Coronary artery (tissue), 2 donors: Measurements from ENCODE around the gene BZW1.

Experiments used
- DNase-seq: peaks from one replicate; pipeline ENCODE4 v3.0.0-alpha.2; 2017; ENCODE audit warnings: low spot score
- H3K27ac ChIP-seq, 2 donors: fragments of 200-600 bp; sonication (generic); one replicate each; pipeline ENCODE4 v1.5.1; 2016 to 2019
- H3K4me3 ChIP-seq: fragments of 200-600 bp; sonication (generic); 2 replicates; pipeline ENCODE4 v1.5.1; 2016; ENCODE audit warnings: mild to moderate bottlenecking, moderate library complexity
- TF ChIP-seq, protein P1 (sequence below): fragments of 200-600 bp; sonication (generic); IDR thresholded peaks from one replicate; pipeline ENCODE4 v1.5.1; 2019; ENCODE audit warnings: antibody characterized with exemption

The BZW1 gene

DNA sequence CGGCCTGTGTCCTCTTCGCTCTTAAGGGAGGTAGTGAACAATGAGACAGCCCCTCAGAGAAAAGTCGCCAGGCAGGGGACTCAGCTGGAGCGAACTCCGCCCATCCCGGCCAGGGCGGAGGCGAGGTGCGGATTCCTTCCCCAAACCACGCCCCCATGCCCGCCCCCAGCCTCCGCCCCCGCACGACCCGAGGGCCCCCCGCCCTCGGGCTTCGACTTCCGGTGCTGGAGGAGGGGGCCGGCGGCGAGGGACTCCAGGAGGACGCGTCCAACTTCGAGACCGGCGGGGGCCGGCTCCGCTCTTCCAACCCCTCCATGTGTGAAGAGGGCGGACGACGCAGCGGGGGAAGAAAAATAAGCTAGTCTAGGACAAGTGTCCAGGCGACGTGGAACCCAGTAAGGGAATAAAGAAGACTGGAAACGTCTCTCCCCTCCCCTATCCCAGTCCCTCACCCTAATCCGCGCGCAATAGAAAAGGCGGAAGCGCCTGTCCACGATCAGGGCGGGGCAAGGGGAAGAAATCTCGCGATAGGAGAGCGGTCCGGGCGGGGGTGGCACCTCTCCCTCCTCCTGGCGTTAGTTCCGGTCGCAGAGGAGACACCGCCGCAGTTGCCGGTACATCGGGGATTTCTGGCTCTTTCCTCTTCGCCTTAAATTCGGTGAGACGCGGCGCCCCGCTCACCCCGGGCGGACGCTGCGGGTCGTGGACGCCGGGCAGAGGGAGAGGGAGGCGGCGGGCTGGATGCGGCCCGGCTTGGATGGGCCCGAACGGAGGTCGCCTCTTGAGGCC, at the start of gene BZW1:
BZW1 (plus strand) TSS at position 578 of the 789 bp plus-strand sequence. CDS start 1,308 bp downstream, outside the sequence.
- Histone ChIP-seq H3K4me3 (peak within 1 kb of the TSS; percentile 98), H3K27ac (peak within 1 kb of the TSS; percentile 97 to 98)
- TF ChIP-seq, protein P1, sequence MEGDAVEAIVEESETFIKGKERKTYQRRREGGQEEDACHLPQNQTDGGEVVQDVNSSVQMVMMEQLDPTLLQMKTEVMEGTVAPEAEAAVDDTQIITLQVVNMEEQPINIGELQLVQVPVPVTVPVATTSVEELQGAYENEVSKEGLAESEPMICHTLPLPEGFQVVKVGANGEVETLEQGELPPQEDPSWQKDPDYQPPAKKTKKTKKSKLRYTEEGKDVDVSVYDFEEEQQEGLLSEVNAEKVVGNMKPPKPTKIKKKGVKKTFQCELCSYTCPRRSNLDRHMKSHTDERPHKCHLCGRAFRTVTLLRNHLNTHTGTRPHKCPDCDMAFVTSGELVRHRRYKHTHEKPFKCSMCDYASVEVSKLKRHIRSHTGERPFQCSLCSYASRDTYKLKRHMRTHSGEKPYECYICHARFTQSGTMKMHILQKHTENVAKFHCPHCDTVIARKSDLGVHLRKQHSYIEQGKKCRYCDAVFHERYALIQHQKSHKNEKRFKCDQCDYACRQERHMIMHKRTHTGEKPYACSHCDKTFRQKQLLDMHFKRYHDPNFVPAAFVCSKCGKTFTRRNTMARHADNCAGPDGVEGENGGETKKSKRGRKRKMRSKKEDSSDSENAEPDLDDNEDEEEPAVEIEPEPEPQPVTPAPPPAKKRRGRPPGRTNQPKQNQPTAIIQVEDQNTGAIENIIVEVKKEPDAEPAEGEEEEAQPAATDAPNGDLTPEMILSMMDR, result no peak
- DNase-seq, result peak; percentile 97

DNA sequence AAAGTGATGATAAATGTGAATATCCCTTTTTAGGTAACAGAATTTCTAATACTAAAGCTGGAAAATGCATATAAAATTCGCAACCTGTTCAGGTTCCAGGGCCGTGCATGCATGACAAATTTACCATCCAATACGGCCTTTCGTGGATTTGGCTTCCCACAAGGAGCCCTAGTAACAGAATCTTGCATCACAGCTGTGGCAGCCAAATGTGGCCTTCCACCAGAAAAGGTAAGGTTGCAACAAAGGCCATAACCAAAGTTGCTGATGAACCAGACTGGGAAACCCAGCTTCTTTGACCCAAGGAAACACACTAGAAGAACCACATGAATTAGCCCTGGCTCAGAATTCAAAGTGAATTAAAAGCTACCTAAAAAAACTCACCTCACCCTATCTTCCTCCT, 49.6 kb upstream of the BZW1 start:
- no peak for DNase-seq
- H3K27ac ChIP-seq, result no peak overlapping the region
- TF ChIP-seq, protein P1, result no peak
- H3K4me3 ChIP-seq, result no peak overlapping the region

DNA sequence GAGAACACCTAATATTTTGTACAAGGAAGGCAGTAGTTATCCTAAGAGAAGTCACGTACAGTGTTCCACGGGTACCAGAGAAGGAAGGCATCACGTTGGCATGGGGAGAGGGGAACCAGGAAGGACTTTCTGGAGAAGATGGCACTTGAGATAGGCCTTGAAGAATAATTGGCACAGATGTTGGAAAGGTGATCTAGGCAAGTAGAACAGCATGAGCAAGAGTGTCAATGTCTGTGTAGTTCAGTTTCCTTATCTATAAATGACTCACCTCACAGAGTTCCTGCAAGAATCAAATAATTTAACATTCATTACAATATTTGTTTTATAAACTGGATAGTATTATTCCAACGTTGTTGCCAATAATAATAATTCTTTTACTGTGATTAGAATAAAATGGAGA, 48.3 kb upstream of the BZW1 start:
- TF ChIP-seq, protein P1, result no peak
- DNase-seq, result no peak
- Histone ChIP-seq H3K4me3 (no peak overlapping the region), H3K27ac (no peak overlapping the region)

DNA sequence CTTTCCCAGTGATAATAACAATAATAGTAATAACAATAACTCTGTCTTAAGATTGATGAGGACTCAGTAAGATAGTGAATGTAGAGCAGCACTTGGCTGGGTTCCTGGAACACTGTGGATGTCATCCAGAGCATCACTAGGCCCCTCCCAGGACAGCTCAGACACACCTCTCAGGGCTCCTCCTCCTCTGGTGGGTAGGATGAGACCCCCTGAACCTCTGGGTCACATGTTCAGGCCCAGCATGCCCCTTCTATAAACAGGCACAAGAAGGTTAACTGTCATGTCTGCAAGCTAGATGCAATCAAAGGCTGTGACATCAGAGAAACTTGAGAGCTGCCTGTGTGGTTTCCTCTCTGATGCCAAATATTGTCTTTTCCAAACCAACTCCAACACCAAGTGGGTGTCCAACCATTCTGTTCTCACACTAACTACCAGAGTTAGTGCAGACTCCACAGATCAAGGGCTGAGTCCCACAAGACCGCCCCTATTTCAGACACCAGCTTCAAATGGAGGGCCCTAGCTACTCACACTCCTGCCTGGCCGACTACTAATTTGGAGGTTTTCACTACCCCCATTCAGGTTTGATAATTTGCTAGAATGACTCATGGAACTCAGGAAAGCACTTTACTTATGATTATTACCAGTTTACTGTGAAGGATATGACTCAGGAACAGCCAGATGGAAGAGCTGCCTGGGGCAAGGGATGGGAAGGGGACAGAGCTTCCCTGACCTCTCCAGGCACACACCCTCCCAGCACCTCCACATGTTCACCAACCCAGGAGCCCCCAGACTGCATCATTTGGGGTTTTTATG, 46.4 kb upstream of the BZW1 start:
- Histone ChIP-seq H3K27ac (peak overlapping the region in 1 of 2 donors; percentile 18), H3K4me3 (no peak overlapping the region)
- TF ChIP-seq, protein P1, result no peak
- DNase-seq, result no peak

DNA sequence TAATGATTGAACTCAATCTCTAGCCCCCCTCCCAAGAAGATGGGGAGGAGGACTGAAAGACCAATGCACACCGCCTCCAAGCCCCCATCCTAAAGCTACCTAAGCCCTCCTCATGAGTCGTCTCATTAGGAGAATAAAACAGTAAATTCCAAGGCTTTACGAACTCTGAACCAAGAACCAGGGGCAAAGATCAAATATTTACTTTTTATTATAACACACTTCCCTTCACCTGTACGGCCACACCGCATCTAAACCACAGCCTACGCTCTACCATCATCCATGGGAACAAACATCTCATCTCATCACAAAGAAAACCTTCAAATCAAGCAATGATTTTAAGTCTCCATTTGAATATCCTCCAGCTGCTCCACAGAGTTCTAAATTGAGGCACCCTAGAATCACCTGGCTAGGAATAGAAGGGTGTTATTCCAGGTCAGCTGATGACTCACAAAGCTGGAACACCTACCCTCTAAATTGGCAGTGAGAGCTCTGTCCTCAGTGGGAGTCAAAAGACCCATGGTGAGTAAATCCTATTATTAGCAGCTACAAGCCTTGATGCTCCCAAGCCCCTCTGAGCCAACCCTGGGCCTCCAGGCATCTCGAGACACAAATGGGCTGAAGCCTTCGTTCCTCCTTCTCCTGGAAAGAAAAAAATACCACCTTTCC, 45.6 kb upstream of the BZW1 start:
- Histone ChIP-seq H3K4me3 (no peak overlapping the region), H3K27ac (peak overlapping the region in 1 of 2 donors; percentile 18)
- no peak for DNase-seq
- TF ChIP-seq, protein P1, result no peak

DNA sequence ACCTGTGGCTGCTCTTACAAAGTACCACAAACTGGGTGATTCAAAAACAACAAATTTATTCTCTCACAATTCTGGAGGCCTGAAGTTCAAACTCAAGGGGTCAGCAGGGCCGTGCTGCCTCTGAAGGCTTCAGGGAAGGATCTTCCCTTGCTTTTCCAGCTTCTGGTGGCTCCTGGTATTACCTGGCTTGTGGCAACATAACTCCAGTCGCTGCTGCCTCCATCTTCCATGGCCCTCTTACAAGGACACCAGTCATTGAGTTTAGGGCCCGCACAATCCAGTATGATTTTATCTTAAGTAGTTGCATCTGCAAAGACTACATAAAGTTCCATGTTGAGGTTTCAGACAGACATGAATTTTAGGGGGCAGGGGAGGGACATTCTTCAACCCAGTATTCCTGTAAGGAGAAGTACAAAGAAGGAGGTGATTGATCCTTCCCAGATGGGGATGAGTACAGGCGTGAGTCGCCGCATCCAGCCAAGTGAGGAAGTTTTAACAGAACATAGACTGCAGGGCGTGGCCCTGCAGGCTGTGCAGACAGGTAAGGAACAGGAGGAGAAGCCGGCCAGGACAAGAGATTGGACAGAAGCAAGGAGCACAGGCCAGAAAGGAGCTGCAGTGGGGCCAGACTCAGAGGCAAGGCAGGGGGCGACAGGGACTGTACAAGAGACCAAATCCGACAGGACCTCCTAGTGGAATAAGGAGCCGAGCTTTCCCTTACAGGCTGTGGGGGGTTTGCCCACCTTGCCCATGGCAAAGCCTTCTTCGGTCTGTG, 44.4 kb upstream of the BZW1 start:
- DNase-seq, result no peak
- no peak overlapping the region for H3K27ac ChIP-seq
- TF ChIP-seq, protein P1, result no peak
- no peak overlapping the region for H3K4me3 ChIP-seq
